Measurements from ENCODE around the gene RBM47. TPM values are rescaled to one million over a fixed set of nuclear protein-coding genes. Genes with fewer than 3 reads are reported as not detected.

Gene RBM47
- total RNA-seq, 1 donor = 2.2 TPM

DNA sequence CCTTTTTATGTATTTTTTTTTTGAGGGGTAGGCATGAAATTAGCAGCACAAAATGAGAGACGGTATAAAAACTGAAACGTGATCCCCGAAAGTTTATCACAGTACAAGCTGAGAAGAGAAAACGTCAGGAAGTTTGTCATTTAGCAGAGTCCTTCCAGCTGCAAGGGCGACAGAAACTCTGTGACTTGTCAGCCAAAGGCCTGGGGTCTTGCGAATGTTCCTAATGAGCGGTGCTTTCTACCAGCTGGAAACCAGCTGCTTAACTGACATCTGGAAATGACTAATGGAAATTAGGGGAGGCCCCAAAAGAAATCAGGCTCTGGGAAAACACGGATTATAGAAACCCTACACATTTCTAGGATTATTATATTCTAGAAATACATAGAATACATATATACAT lies 228.0 kb downstream of the RBM47 start:
- H3K27me3 ChIP-seq (ENCODE audit: insufficient read depth, low read length) = no peaks in the 10 kb centered on the region
- no peaks in the 10 kb centered on the region for H3K36me3 ChIP-seq (ENCODE audit: insufficient read depth, low read length)
- no peaks in the 10 kb centered on the region for H3K79me2 ChIP-seq (ENCODE audit: insufficient read depth, low read length)
- TF ChIP-seq, protein P1, sequence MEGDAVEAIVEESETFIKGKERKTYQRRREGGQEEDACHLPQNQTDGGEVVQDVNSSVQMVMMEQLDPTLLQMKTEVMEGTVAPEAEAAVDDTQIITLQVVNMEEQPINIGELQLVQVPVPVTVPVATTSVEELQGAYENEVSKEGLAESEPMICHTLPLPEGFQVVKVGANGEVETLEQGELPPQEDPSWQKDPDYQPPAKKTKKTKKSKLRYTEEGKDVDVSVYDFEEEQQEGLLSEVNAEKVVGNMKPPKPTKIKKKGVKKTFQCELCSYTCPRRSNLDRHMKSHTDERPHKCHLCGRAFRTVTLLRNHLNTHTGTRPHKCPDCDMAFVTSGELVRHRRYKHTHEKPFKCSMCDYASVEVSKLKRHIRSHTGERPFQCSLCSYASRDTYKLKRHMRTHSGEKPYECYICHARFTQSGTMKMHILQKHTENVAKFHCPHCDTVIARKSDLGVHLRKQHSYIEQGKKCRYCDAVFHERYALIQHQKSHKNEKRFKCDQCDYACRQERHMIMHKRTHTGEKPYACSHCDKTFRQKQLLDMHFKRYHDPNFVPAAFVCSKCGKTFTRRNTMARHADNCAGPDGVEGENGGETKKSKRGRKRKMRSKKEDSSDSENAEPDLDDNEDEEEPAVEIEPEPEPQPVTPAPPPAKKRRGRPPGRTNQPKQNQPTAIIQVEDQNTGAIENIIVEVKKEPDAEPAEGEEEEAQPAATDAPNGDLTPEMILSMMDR (IDR thresholded peaks at IDR 0.05; ENCODE audit: extremely low read depth, low read depth, low read length) = no peak
- no peaks in the 10 kb centered on the region for H3K4me1 ChIP-seq (ENCODE audit: insufficient read depth, low read length)
- H4K20me1 ChIP-seq (ENCODE audit: insufficient read depth, low read length) = no peaks in the 10 kb centered on the region
- no peak overlapping the region for H3K27ac ChIP-seq (ENCODE audit: low read depth, low read length)
- no peak for DNase-seq (ENCODE audit: insufficient read length, low spot score, missing footprints)
- no peaks in the 10 kb centered on the region for H3K9me3 ChIP-seq (ENCODE audit: low read depth, low read length)
- H3K4me3 ChIP-seq (ENCODE audit: insufficient read depth, low read length) = no peak overlapping the region
- no peak overlapping the region for H3K4me2 ChIP-seq (ENCODE audit: insufficient read depth, low read length)
- no peak overlapping the region for H2AFZ ChIP-seq (ENCODE audit: low read length)

DNA sequence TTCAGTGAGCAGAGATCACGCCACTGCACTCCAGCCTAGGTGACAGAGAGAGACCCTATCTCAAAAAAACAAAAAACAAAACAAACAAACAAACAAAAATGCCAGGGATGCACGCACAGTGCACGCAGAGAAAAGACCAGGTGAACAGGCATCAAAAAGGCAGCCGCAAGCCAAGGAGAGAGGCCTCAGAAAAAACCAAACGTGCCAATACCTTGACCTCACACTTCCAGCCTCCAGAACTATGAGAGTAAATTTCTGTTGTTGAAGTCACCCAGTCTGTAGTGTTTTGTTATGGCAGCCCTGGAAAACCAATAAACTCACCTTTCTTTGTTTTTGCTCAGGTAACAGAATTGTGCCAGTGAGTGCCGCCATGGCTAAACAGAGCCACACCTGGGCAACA lies 228.6 kb downstream of the RBM47 start:
- no peak for DNase-seq (ENCODE audit: insufficient read length, low spot score, missing footprints)
- Histone ChIP-seq H3K79me2 (ENCODE audit: insufficient read depth, low read length) (no peaks in the 10 kb centered on the region), H3K4me2 (ENCODE audit: insufficient read depth, low read length) (no peak overlapping the region), H3K4me3 (ENCODE audit: insufficient read depth, low read length) (no peak overlapping the region), H3K27ac (ENCODE audit: low read depth, low read length) (no peak overlapping the region), H3K36me3 (ENCODE audit: insufficient read depth, low read length) (no peaks in the 10 kb centered on the region), H3K9me3 (ENCODE audit: low read depth, low read length) (no peaks in the 10 kb centered on the region), H2AFZ (ENCODE audit: low read length) (no peak overlapping the region), H4K20me1 (ENCODE audit: insufficient read depth, low read length) (no peaks in the 10 kb centered on the region), H3K27me3 (ENCODE audit: insufficient read depth, low read length) (no peaks in the 10 kb centered on the region), H3K4me1 (ENCODE audit: insufficient read depth, low read length) (peaks cover 5% of the 10 kb centered on the region)
- TF ChIP-seq, protein P1 (IDR thresholded peaks at IDR 0.05; ENCODE audit: extremely low read depth, low read depth, low read length) = no peak

DNA sequence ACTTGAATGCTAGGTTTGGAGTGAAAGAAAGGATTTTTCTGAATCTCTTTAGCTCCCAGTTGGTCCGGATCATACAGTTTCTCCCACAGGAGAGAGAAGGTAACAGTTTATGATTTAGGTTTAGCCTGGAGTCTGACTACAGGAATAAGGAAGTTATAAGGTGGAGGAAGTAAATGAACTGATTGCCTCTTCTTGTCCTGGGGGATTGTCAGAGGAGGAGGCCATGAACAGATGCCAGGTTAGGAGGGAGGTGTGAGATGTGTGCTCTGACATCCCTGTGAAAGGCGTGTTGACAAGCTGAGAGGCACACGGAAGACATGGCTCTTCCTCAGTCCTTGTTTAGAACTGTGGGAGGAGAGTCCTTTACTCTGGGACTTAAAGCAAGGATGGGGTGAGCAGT lies 230.1 kb downstream of the RBM47 start:
- Histone ChIP-seq H4K20me1 (ENCODE audit: insufficient read depth, low read length) (no peaks in the 10 kb centered on the region), H3K9me3 (ENCODE audit: low read depth, low read length) (no peaks in the 10 kb centered on the region), H3K27ac (ENCODE audit: low read depth, low read length) (no peak overlapping the region), H3K36me3 (ENCODE audit: insufficient read depth, low read length) (no peaks in the 10 kb centered on the region), H3K79me2 (ENCODE audit: insufficient read depth, low read length) (no peaks in the 10 kb centered on the region), H3K27me3 (ENCODE audit: insufficient read depth, low read length) (no peaks in the 10 kb centered on the region), H3K4me3 (ENCODE audit: insufficient read depth, low read length) (no peak overlapping the region), H3K4me1 (ENCODE audit: insufficient read depth, low read length) (peaks cover 5% of the 10 kb centered on the region), H2AFZ (ENCODE audit: low read length) (no peak overlapping the region), H3K4me2 (ENCODE audit: insufficient read depth, low read length) (no peak overlapping the region)
- no peak for DNase-seq (ENCODE audit: insufficient read length, low spot score, missing footprints)
- TF ChIP-seq, protein P1 (IDR thresholded peaks at IDR 0.05; ENCODE audit: extremely low read depth, low read depth, low read length) = no peak

DNA sequence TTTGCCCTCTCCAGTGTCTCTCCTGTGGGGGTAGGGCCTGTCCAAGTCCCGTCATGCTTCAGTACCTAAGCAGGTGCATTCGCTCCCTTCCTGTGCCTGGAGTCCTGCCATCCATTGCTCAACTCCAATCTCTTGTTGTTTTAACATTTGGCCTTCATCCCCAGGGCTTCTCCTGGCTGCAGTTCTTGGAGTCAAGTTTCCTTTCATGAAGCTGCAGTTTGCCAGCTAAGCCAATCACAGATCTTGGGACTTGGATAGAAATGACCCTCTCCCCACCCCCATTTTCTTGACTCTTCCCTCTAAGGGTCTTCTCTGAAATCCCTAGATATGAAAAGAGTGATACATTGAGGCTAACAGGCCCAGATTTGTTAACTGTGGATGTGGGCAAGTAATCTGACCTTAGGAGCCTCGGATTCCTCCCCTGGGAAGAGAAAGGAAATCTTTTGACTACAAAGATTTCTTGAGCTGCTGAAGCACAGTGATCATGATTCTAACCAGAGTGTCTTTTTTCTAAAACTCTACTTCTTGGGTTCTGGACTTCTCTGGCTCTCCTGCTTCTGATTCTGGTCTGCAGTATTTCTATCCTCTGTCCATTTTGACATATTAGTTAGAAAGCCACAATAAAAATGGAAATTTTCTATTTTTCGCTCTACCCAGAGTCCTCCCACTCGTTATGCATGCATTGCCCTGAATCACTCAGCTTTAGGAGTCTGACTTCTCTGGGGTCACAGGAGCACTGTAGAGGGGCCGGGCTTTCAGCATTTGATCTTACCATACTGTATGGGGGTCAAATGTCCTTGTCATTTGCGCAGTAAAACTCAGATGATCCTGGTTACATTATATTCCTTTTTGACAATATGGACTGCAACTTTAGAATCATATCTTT lies 233.5 kb downstream of the RBM47 start:
- Histone ChIP-seq H3K79me2 (ENCODE audit: insufficient read depth, low read length) (no peaks in the 10 kb centered on the region), H3K27ac (ENCODE audit: low read depth, low read length) (no peak overlapping the region), H3K36me3 (ENCODE audit: insufficient read depth, low read length) (no peaks in the 10 kb centered on the region), H3K4me1 (ENCODE audit: insufficient read depth, low read length) (peaks cover 5% of the 10 kb centered on the region), H3K4me3 (ENCODE audit: insufficient read depth, low read length) (no peak overlapping the region), H3K9me3 (ENCODE audit: low read depth, low read length) (no peaks in the 10 kb centered on the region), H4K20me1 (ENCODE audit: insufficient read depth, low read length) (no peaks in the 10 kb centered on the region), H2AFZ (ENCODE audit: low read length) (no peak overlapping the region), H3K27me3 (ENCODE audit: insufficient read depth, low read length) (no peaks in the 10 kb centered on the region), H3K4me2 (ENCODE audit: insufficient read depth, low read length) (peak overlapping the region; percentile 20)
- no peak for DNase-seq (ENCODE audit: insufficient read length, low spot score, missing footprints)
- TF ChIP-seq, protein P1 (IDR thresholded peaks at IDR 0.05; ENCODE audit: extremely low read depth, low read depth, low read length) = no peak
